GM23338 (cell line): ENCODE results near the gene MAST3.

Experiments used
- EZH2 ChIP-seq: fragments of 200-600 bp; sonication (generic); IDR thresholded peaks from one replicate; pipeline ENCODE4 v1.8.0; 2017; ENCODE audit warnings: antibody characterized with exemption, mild to moderate bottlenecking, low read depth; ENCODE audit not compliant: unreplicated experiment
- EZH2phosphoT487 ChIP-seq: fragments of 200-600 bp; sonication (generic); IDR thresholded peaks from one replicate; pipeline ENCODE4 v1.8.1; 2018; ENCODE audit warnings: antibody characterized with exemption; ENCODE audit not compliant: unreplicated experiment
- JUNB ChIP-seq: IDR thresholded peaks from one replicate; pipeline ENCODE4 v1.6.1; 2016; ENCODE audit warnings: antibody characterized with exemption; ENCODE audit not compliant: unreplicated experiment
- POLR2AphosphoS5 ChIP-seq: IDR thresholded peaks from 2 replicates; pipeline ENCODE4 v1.6.1; 2016; ENCODE audit warnings: antibody characterized with exemption, low read depth
- ZNF331 ChIP-seq: fragments of 250-450 bp; sonication (Bioruptor Pico); IDR thresholded peaks from 2 replicates; pipeline ENCODE4 v1.5.0; 2020; ENCODE audit warnings: low read depth, mild to moderate bottlenecking, moderate library complexity
- TF ChIP-seq, protein P1 (sequence below): IDR thresholded peaks from 2 replicates; pipeline ENCODE4 v1.6.1; 2016; ENCODE audit warnings: antibody characterized with exemption
- TF ChIP-seq, protein P2 (sequence below), 2 experiments: fragments of 200-600 bp in 1 of 2; sonication (generic) in 1 of 2; conservative IDR thresholded peaks; 2 replicates each; pipeline versions ENCODE4 v1.5.1 to v1.6.1; 2016 to 2017; ENCODE audit warnings: antibody characterized with exemption in 2 of 2, low read depth in 2 of 2, mild to moderate bottlenecking in 2 of 2, moderate library complexity in 1 of 2
- TF ChIP-seq, protein P3 (sequence below): IDR thresholded peaks from one replicate; pipeline ENCODE4 v1.6.1; 2018; ENCODE audit warnings: antibody characterized with exemption; ENCODE audit not compliant: unreplicated experiment

DNA sequence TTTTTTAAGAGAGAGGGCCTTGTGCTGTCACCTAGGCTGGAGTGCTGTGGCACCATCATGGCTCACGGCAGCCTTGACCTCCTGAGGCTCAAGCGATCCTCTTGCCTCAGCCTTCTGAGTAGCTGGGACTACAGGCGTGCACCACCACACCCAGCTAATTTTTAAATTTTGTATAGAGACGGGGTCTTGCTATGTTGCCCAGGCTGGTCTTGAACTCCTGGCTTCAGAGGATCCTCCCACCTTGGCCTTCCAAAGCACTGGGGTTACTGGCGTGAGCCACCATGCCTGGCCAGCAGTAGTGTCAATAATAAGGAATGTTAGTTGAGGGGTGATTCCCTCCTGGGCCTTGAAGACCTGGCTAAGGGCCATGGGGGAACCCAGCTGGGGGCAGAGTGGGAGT is 23.6 kb downstream of the MAST3 start:
- TF ChIP-seq, protein P1, sequence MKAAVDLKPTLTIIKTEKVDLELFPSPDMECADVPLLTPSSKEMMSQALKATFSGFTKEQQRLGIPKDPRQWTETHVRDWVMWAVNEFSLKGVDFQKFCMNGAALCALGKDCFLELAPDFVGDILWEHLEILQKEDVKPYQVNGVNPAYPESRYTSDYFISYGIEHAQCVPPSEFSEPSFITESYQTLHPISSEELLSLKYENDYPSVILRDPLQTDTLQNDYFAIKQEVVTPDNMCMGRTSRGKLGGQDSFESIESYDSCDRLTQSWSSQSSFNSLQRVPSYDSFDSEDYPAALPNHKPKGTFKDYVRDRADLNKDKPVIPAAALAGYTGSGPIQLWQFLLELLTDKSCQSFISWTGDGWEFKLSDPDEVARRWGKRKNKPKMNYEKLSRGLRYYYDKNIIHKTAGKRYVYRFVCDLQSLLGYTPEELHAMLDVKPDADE, result no peak
- TF ChIP-seq POLR2AphosphoS5 (no peak), EZH2 (no peak), JUNB (no peak), EZH2phosphoT487 (no peak), ZNF331 (CRISPR knock-in tag) (no peak)
- TF ChIP-seq, protein P2, sequence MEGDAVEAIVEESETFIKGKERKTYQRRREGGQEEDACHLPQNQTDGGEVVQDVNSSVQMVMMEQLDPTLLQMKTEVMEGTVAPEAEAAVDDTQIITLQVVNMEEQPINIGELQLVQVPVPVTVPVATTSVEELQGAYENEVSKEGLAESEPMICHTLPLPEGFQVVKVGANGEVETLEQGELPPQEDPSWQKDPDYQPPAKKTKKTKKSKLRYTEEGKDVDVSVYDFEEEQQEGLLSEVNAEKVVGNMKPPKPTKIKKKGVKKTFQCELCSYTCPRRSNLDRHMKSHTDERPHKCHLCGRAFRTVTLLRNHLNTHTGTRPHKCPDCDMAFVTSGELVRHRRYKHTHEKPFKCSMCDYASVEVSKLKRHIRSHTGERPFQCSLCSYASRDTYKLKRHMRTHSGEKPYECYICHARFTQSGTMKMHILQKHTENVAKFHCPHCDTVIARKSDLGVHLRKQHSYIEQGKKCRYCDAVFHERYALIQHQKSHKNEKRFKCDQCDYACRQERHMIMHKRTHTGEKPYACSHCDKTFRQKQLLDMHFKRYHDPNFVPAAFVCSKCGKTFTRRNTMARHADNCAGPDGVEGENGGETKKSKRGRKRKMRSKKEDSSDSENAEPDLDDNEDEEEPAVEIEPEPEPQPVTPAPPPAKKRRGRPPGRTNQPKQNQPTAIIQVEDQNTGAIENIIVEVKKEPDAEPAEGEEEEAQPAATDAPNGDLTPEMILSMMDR (conservative IDR thresholded peaks at IDR 0.05; ENCODE audit: low read depth in 2 of 2), result no peak
- TF ChIP-seq, protein P3, sequence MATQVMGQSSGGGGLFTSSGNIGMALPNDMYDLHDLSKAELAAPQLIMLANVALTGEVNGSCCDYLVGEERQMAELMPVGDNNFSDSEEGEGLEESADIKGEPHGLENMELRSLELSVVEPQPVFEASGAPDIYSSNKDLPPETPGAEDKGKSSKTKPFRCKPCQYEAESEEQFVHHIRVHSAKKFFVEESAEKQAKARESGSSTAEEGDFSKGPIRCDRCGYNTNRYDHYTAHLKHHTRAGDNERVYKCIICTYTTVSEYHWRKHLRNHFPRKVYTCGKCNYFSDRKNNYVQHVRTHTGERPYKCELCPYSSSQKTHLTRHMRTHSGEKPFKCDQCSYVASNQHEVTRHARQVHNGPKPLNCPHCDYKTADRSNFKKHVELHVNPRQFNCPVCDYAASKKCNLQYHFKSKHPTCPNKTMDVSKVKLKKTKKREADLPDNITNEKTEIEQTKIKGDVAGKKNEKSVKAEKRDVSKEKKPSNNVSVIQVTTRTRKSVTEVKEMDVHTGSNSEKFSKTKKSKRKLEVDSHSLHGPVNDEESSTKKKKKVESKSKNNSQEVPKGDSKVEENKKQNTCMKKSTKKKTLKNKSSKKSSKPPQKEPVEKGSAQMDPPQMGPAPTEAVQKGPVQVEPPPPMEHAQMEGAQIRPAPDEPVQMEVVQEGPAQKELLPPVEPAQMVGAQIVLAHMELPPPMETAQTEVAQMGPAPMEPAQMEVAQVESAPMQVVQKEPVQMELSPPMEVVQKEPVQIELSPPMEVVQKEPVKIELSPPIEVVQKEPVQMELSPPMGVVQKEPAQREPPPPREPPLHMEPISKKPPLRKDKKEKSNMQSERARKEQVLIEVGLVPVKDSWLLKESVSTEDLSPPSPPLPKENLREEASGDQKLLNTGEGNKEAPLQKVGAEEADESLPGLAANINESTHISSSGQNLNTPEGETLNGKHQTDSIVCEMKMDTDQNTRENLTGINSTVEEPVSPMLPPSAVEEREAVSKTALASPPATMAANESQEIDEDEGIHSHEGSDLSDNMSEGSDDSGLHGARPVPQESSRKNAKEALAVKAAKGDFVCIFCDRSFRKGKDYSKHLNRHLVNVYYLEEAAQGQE, result no peak
